H1 (cell line): Measurements from ENCODE around the gene HDAC3. TPM values are rescaled to one million over a fixed set of nuclear protein-coding genes. Genes with fewer than 3 reads are reported as not detected.
"Not testable (repeated sequence)": the region's sequence is repeated elsewhere in the genome, so short reads cannot be mapped to it uniquely, and the experiment has no call there.

ENCODE experiments used
- CTCF ChIA-PET: fragments of 300-600 bp; sonication (Branson Sonifier 250); formaldehyde crosslinking; loops from one replicate; lab custom pipeline; 2021; ENCODE audit not compliant: partially characterized antibody; lab: Charles Lee
- POLR2A ChIA-PET: fragments of 300-600 bp; sonication (Branson Sonifier 250); formaldehyde crosslinking; loops from one replicate; lab custom pipeline; 2021; ENCODE audit warnings: inconsistent platforms; ENCODE audit not compliant: partially characterized antibody; lab: Charles Lee
- DNase-seq, 2 experiments: peaks; one replicate each; pipeline versions ENCODE4 v3.0.0 to v3.0.0-alpha.2; 2010 to 2022; ENCODE audit warnings: low spot score in 2 of 2, low read depth in 1 of 2, mixed read lengths in 1 of 2
- FAIRE-seq: peaks from 2 replicates; lab custom pipeline; 2011; peaks lifted over from hg19 to GRCh38; lab: Jason Lieb, UNC
- H2AFZ ChIP-seq: 2 replicates; pipeline ENCODE4 v1.8.1; 2012; ENCODE audit warnings: low read length, inconsistent platforms
- H2AK5ac ChIP-seq: 2 replicates; pipeline ENCODE4 v1.6.1; 2013; ENCODE audit warnings: low read depth, low read length
- H2BK120ac ChIP-seq: replicated peaks from 2 replicates; pipeline ENCODE3; 2013; ENCODE audit warnings: low read depth, low read length, inconsistent platforms
- H2BK12ac ChIP-seq: 2 replicates; pipeline ENCODE4 v1.6.1; 2013; ENCODE audit warnings: low read depth, low read length
- H2BK15ac ChIP-seq: 2 replicates; pipeline ENCODE4 v1.6.1; 2013; ENCODE audit warnings: low read length
- H2BK20ac ChIP-seq: 2 replicates; pipeline ENCODE4 v1.6.1; 2013; ENCODE audit warnings: low read length
- H2BK5ac ChIP-seq: 2 replicates; pipeline ENCODE4 v1.6.1; 2013; ENCODE audit warnings: low read depth, low read length
- H3K14ac ChIP-seq: 2 replicates; pipeline ENCODE4 v1.6.1; 2013; ENCODE audit warnings: inconsistent platforms; ENCODE audit not compliant: insufficient read length
- H3K18ac ChIP-seq: 2 replicates; pipeline ENCODE4 v1.6.1; 2013; ENCODE audit warnings: low read length; ENCODE audit errors: extremely low read depth
- H3K23ac ChIP-seq: 2 replicates; pipeline ENCODE4 v1.6.1; 2013; ENCODE audit warnings: inconsistent platforms; ENCODE audit not compliant: insufficient read length
- H3K23me2 ChIP-seq: 2 replicates; pipeline ENCODE4 v1.6.1; 2013; ENCODE audit warnings: low read depth, low read length
- H3K27ac ChIP-seq: 2 replicates; pipeline ENCODE4 v1.6.1; 2011; ENCODE audit warnings: low read depth, low read length, inconsistent platforms
- H3K27me3 ChIP-seq, 4 experiments: replicated peaks in 1 of 4; 1 replicate in 1 of 4; 2 replicates in 3 of 4; pipeline versions ENCODE4 v1.6.1 to v1.8.1; 2011 to 2013; ENCODE audit warnings: low read length in 3 of 4, mild to moderate bottlenecking in 3 of 4, inconsistent platforms in 2 of 4, mixed read lengths in 2 of 4, moderate library complexity in 1 of 4; ENCODE audit not compliant: control insufficient read depth in 3 of 4, insufficient read depth in 3 of 4; ENCODE audit errors: extremely low read depth in 1 of 4
- H3K36me3 ChIP-seq, 4 experiments: 2 replicates each; pipeline versions ENCODE4 v1.6.1 to v1.8.1; 2011 to 2013; ENCODE audit warnings: mild to moderate bottlenecking in 4 of 4, low read length in 3 of 4, moderate library complexity in 2 of 4, control low read depth in 1 of 4, inconsistent platforms in 1 of 4; ENCODE audit not compliant: insufficient read depth in 4 of 4, control insufficient read depth in 2 of 4
- H3K4ac ChIP-seq: replicated peaks from 2 replicates; pipeline ENCODE3; 2013; ENCODE audit warnings: low read length, low read depth, mixed read lengths, inconsistent platforms; ENCODE audit not compliant: insufficient read length
- H3K4me1 ChIP-seq, 4 experiments: replicated peaks in 1 of 4; 1 replicate in 1 of 4; 2 replicates in 3 of 4; pipeline versions ENCODE4 v1.6.1 to v1.8.1; 2011 to 2013; ENCODE audit warnings: low read length in 3 of 4, inconsistent platforms in 2 of 4, mixed read lengths in 1 of 4; ENCODE audit not compliant: insufficient read depth in 4 of 4, control insufficient read depth in 3 of 4
- H3K4me2 ChIP-seq, 2 experiments: 2 replicates each; pipeline versions ENCODE4 v1.6.1 to v1.8.1; 2011 to 2013; ENCODE audit warnings: low read depth in 2 of 2, low read length in 2 of 2, control low read depth in 1 of 2, inconsistent platforms in 1 of 2, mild to moderate bottlenecking in 1 of 2; ENCODE audit not compliant: insufficient read depth in 1 of 2
- H3K4me3 ChIP-seq, 4 experiments: fragments of 200-600, 300-600 bp in 1 of 4; sonication (generic), shearing (Covaris generic), sonication (Bioruptor Twin) in 1 of 4; 2 replicates each; pipeline versions ENCODE4 v1.5.1 to v1.8.1; 2011 to 2016; ENCODE audit warnings: low read length in 4 of 4, low read depth in 3 of 4, control low read depth in 2 of 4, inconsistent platforms in 2 of 4, mild to moderate bottlenecking in 2 of 4, mixed read lengths in 1 of 4, moderate library complexity in 1 of 4; ENCODE audit not compliant: insufficient read depth in 2 of 4; ENCODE audit errors: extremely low read depth in 1 of 4
- H3K56ac ChIP-seq: replicated peaks from 2 replicates; pipeline ENCODE3; 2013; ENCODE audit warnings: low read depth, mild to moderate bottlenecking, mixed read lengths, low read length, inconsistent platforms; ENCODE audit not compliant: insufficient read length
- H3K79me1 ChIP-seq: 2 replicates; pipeline ENCODE4 v1.6.1; 2013; ENCODE audit warnings: low read depth, low read length, control low read depth
- H3K79me2 ChIP-seq, 2 experiments: 2 replicates each; pipeline versions ENCODE4 v1.6.1 to v1.8.1; 2012 to 2013; ENCODE audit warnings: low read length in 2 of 2, mild to moderate bottlenecking in 2 of 2, inconsistent platforms in 1 of 2; ENCODE audit not compliant: insufficient read depth in 2 of 2, control insufficient read depth in 1 of 2
- H3K9ac ChIP-seq, 4 experiments: replicated peaks in 1 of 4; 1 replicate in 1 of 4; 2 replicates in 3 of 4; pipeline versions ENCODE4 v1.6.1 to v1.8.1; 2011 to 2013; ENCODE audit warnings: low read depth in 3 of 4, low read length in 3 of 4, control low read depth in 2 of 4, mild to moderate bottlenecking in 2 of 4, moderate library complexity in 2 of 4, inconsistent platforms in 1 of 4; ENCODE audit errors: extremely low read depth in 1 of 4
- H3K9me3 ChIP-seq, 2 experiments: 2 replicates each; pipeline versions ENCODE4 v1.6.1 to v1.8.1; 2012 to 2013; ENCODE audit warnings: mild to moderate bottlenecking in 2 of 2, moderate library complexity in 2 of 2, control low read depth in 1 of 2, inconsistent platforms in 1 of 2, low read depth in 1 of 2, low read length in 1 of 2, mixed read lengths in 1 of 2; ENCODE audit not compliant: insufficient read depth in 2 of 2
- H4K20me1 ChIP-seq, 2 experiments: replicated peaks in 1 of 2; 2 replicates each; pipeline versions ENCODE3 to v1.8.1; 2011 to 2013; ENCODE audit warnings: inconsistent platforms in 2 of 2, low read length in 2 of 2, mild to moderate bottlenecking in 1 of 2; ENCODE audit not compliant: insufficient read depth in 2 of 2, control insufficient read depth in 1 of 2
- H4K5ac ChIP-seq: 2 replicates; pipeline ENCODE4 v1.6.1; 2013; ENCODE audit warnings: low read length, low read depth, mixed read lengths, inconsistent platforms; ENCODE audit not compliant: insufficient read length
- H4K8ac ChIP-seq: 2 replicates; pipeline ENCODE4 v1.8.0; 2013; ENCODE audit warnings: mild to moderate bottlenecking, moderate library complexity, low read length, inconsistent platforms; ENCODE audit not compliant: insufficient read depth; ENCODE audit errors: extremely low read depth
- H4K91ac ChIP-seq: replicated peaks from 2 replicates; pipeline ENCODE3; 2013; ENCODE audit warnings: low read length, mixed read lengths, inconsistent platforms; ENCODE audit not compliant: insufficient read length
- ASH2L ChIP-seq: fragments of 200-600, 300-600 bp; sonication (generic); IDR thresholded peaks from one replicate; pipeline ENCODE4 v1.7.1; 2017; ENCODE audit warnings: low read length
- BRCA1 ChIP-seq: IDR thresholded peaks from 2 replicates; pipeline ENCODE4 v1.6.1; 2012; ENCODE audit warnings: low read depth, low read length, improper control_type of control experiment
- CBX8 ChIP-seq: fragments of 300-800, 300-1000 bp; sonication (generic); IDR thresholded peaks from 2 replicates; pipeline ENCODE4 v1.7.1; 2016; ENCODE audit warnings: low read depth, low read length, borderline replicate concordance
- GABPA ChIP-seq: IDR thresholded peaks from 2 replicates; pipeline ENCODE4 v1.6.1; 2011; ENCODE audit warnings: mild to moderate bottlenecking, low read length, moderate library complexity, borderline replicate concordance; ENCODE audit not compliant: insufficient read depth
- NANOG ChIP-seq: IDR thresholded peaks from 2 replicates; pipeline ENCODE4 v1.6.1; 2011; ENCODE audit warnings: low read length, low read depth, mild to moderate bottlenecking, inconsistent platforms; ENCODE audit not compliant: insufficient read depth, poor library complexity, severe bottlenecking
- TEAD4 ChIP-seq: IDR thresholded peaks from 2 replicates; pipeline ENCODE4 v1.6.1; 2012; ENCODE audit warnings: low read depth, low read length, inconsistent platforms, mixed read lengths
- WGBS, 2 experiments: shearing (Covaris generic) in 1 of 2; methylation state at CpG; one replicate each; pipeline versions ENCODE4 v1.1.6 to v1.1.7; 2013 to 2015; ENCODE audit warnings: low lambda C conversion rate in 2 of 2, mixed read lengths in 2 of 2, inconsistent platforms in 1 of 2, low coverage in 1 of 2, missing lambda C conversion rate in 1 of 2; ENCODE audit not compliant: insufficient replicate concordance in 2 of 2, insufficient coverage in 1 of 2, insufficient read length in 1 of 2; ENCODE audit errors: extremely low coverage in 1 of 2, missing lambda C conversion rate in 1 of 2; 5-methylcytosine and 5-hydroxymethylcytosine counted together
- polyA plus RNA-seq, 7 experiments: library from polyadenylated mRNA; depleted of rRNA in 3 of 7; stranded (reverse) in 5 of 7; unstranded in 2 of 7; fragments of >200 nt in 5 of 7; fragments of 200-250 nt in 2 of 7; gene quantifications; 1 replicate in 5 of 7; 2 replicates in 1 of 7; 4 replicates in 1 of 7; pipeline versions ENCODE4 v1.2.1 to v1.2.3, GENCODE V29; 2011 to 2013; ENCODE audit warnings: missing spikeins in 2 of 7, mixed read lengths in 2 of 7
- total RNA-seq: library from RNA; stranded (reverse); fragmentation: NEBNext Ultra II Directional; extraction: Animal tissue kit (Norgen Biotek cat#: 25700); gene quantifications from 2 replicates; pipeline ENCODE4 v1.2.1, GENCODE V29; 2021

HDAC3 gene
- total and polyA plus RNA-seq, 2 of the 8 experiments (the other 6 are each of a cell fraction or from before 2014, with no cell fraction given), result 99.0 to 120 TPM

GRCh38 chr5:141611289-141611688, 25.4 kb downstream of the HDAC3 start (continued):
- TF ChIP-seq CBX8 (no peak), TEAD4 (no peak), NANOG (no peak), GABPA (no peak), ASH2L (no peak), BRCA1 (no peak)

GRCh38 chr5:141609921-141610320, 26.7 kb downstream of the HDAC3 start:
- H2BK120ac ChIP-seq, H3K79me1 ChIP-seq, FAIRE-seq, H4K8ac ChIP-seq, H3K56ac ChIP-seq, H2AFZ ChIP-seq, H3K27me3 ChIP-seq, H3K14ac ChIP-seq, H2BK15ac ChIP-seq, H3K4me2 ChIP-seq, H2BK5ac ChIP-seq, H3K4me3 ChIP-seq, H4K20me1 ChIP-seq, H3K36me3 ChIP-seq, H2AK5ac ChIP-seq, H2BK20ac ChIP-seq, H3K9ac ChIP-seq, H3K27ac ChIP-seq, H3K23me2 ChIP-seq, H4K5ac ChIP-seq, H3K4ac ChIP-seq, H3K4me1 ChIP-seq, H4K91ac ChIP-seq, H3K23ac ChIP-seq, POLR2A ChIA-PET, DNase-seq, H2BK12ac ChIP-seq, H3K9me3 ChIP-seq, H3K18ac ChIP-seq: not testable (repeated sequence)
- H3K79me2 ChIP-seq, result peaks cover 5 to 96% of the 10 kb centered on the region in 2 experiments; a peak in 3 of 4 replicates
- CTCF ChIA-PET, result interaction anchor here (1.2 to 8.8 kb wide), 3 partner anchors 12 to 42 kb away, joined by 4 to 74 read pairs (median 6); no protein-coding TSS in a partner anchor
- 93% methylated on average over 7 of the region's 7 CpGs; no CpG with 5 or more reads in 1 of the 2 experiments for WGBS, 2 experiments
